ENCODE data around the gene IGFBP1.
A peak's percentile ranks its signal among the peaks of the same experiment; 100 is the strongest.

IGFBP1 gene

GRCh38 chr7:45910855-45911254, 22.6 kb downstream of the IGFBP1 start:
- no peak for DNase-seq

- no peak for DNase-seq
These were observed 23.0 kb downstream of the IGFBP1 start for GRCh38 chr7:45911311-45911710.

GRCh38 chr7:45912972-45913371, 24.7 kb downstream of the IGFBP1 start:
- DNase-seq, result no peak

- no peak for DNase-seq
These were observed 26.6 kb downstream of the IGFBP1 start for GRCh38 chr7:45914911-45915310.

DNA sequence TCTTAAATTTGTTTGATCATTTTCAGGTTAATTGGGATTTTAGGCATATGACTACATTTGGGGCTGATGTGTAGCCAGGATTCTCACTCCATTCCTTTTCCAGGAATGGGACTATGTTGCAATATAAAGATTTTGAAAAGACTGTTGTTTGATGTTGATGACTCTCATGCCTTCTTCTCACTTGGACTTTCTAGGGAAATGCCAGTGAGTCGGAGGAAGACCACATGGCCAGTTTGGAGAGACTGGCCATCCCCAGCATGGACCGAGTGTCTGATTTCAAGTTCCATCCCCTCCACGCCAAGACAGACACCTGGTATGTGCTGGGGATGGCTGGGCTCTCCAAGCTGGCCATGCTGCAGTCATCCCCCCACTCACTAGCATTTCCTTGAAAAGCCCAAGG, 27.3 kb downstream of the IGFBP1 start:
- DNase-seq, result no peak

GRCh38 chr7:45917064-45917463, 28.8 kb downstream of the IGFBP1 start:
- no peak for DNase-seq

DNA sequence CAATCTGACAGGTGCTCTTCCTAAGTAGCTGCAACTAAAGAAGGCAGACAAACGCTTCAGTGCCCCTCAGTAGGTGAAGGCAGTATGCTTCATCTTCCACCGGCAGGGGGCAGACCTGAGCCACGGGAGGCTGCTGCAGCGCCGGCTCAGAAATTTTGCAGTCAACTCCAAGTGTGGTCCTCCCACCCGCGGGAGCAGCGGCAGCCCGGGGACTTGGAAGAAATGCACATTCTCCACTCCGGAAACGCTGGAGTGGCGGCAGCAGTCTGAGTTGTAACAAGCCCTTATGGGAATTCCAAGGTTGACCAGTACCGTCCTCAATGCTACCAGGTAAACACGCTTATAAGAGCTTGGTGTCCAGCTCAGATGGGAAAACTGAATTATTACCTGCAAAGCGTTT, 29.4 kb downstream of the IGFBP1 start:
- DNase-seq, result peak; percentile 35

DNA sequence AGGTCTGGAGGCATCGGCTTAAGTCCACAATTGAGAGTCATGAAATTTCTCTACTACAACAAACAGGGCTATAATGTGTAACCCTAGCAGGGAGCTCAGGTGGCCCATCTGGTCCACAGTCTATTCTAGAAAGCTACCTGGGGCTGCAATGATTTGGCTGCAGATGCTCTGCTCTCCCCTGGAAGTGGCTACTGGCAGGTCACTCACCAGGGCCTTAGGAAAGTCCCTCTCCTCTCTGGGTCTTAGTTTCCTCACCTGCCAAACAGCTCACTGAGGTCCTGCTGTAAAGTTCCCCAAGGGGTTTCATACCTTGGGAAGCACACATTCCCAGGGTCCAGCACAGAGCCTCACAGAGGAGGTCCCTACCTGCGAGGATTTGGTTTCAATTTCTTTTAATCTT, 30.3 kb downstream of the IGFBP1 start:
- no peak for DNase-seq

DNA sequence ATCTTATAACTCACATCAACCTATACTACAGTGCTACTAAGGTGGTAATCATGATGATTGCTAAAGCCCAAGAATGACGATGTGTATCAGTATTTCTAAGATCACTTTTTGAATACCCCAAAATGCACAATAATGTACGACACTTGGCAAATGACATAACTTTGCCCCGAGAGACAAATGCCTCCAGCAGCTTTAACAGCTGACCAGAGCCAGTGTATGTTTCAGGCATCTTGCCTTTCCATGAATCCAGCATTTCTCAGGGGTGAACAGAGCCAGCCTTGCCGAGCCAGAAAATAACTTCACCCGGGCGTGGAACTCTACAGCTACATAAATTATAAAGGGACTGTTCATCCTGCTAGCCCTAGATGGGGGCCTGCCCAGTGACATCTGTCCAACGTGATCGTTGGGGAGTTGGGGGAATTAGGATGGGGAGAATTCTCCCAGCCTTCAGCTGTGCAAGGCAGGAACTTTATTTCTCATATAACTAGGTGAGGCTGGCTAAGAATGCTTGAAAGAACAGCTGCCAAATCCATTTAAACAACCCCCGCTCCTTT, 31.0 kb downstream of the IGFBP1 start:
- no peak for DNase-seq

DNA sequence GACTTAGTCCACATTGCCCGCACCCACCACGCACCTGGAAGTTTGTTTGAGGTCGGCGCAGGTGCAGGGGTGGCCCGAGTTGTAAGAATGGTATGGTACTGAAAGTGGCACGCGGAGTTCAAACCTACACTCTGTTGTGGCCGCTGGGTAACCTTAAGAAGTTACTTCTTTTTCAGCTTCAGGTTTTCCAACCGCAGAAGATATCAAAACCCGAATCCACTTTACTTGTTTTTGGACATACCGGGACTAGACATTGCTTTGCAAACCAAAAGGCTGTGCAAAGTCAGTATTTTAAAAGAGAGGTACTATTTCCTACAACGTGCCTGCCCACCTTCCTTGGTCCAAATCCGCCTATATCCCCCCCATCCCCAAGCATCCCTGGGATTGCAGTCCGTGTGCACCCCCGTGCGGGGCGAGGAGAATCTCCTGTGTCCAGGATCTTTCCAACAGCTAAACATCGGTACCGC, 31.7 kb downstream of the IGFBP1 start:
- DNase-seq, result no peak

- DNase-seq, result no peak
These were observed 32.5 kb downstream of the IGFBP1 start, which contains the start of gene IGFBP3 for GRCh38 chr7:45920502-45921380. Gene IGFBP3, minus strand, starts transcription at chr7:45921272. Its CDS starts 132 bp downstream, at chr7:45921140.

DNA sequence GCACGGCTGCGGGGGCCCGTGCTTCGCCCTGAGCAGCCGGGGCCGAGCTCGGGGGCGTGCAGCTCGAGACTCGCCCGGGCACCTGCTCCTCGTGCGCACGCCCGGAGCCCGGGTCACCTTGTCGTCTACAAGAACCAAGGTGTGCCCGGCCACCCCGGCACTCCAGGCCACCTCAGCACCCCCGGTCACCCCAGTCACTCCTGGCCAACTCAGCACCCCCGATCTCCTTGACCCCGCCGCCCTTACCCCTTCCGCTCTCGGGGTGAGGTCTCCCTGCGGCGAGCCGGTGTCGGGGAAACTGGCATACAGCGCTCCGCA, 33.1 kb downstream of the IGFBP1 start:
- DNase-seq, result no peak

GRCh38 chr7:45921699-45922519, 33.6 kb downstream of the IGFBP1 start:
- no peak for DNase-seq

GRCh38 chr7:45922810-45923209, 34.5 kb downstream of the IGFBP1 start:
- no peak for DNase-seq

GRCh38 chr7:45923290-45923689, 35.0 kb downstream of the IGFBP1 start:
- DNase-seq, result peak; percentile 46

GRCh38 chr7:45923818-45924217, 35.5 kb downstream of the IGFBP1 start:
- DNase-seq, result no peak

- DNase-seq, result no peak
These were observed 36.0 kb downstream of the IGFBP1 start for GRCh38 chr7:45924283-45924682.

DNA sequence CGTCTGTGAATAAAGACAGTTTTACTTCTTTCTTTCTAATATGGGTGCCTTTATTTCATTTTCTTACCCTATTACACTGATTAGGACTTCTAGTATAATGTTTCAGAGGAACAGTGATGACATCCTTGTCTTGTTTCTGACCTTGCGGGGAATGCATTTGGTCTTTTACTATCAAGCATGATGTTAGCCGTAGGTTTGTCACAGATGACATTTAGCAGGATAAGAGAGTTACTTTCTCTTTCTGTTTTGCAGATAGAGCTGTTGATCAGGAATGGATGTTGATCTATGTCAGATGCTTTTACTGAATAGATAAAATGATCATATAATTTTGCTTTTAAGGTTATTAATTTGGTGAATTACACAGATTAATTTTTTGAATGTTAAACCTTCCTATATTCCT, 39.4 kb downstream of the IGFBP1 start:
- no peak for DNase-seq

DNA sequence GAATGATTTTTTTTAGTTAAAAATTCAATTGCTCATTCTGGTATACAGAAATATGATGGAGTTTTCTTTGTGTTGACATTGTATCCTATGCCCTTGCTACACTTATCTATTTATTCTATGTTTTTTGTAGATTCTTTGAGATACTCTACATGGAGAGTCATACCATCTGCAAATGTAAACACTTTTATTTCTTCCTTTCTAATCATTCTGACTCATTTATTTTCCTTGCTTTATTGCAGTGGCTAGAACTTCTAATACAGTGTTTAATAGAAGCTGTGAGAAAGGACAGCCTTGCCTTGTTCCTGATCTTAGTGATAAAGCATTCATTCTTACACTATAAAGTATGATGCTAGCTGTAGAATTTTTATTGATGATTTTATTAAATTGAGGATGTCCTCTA, 42.7 kb downstream of the IGFBP1 start:
- no peak for DNase-seq

- no peak for DNase-seq
These were observed 49.0 kb downstream of the IGFBP1 start for GRCh38 chr7:45937301-45937700.

GRCh38 chr7:45937862-45938261, 49.6 kb downstream of the IGFBP1 start:
- no peak for DNase-seq

DNA sequence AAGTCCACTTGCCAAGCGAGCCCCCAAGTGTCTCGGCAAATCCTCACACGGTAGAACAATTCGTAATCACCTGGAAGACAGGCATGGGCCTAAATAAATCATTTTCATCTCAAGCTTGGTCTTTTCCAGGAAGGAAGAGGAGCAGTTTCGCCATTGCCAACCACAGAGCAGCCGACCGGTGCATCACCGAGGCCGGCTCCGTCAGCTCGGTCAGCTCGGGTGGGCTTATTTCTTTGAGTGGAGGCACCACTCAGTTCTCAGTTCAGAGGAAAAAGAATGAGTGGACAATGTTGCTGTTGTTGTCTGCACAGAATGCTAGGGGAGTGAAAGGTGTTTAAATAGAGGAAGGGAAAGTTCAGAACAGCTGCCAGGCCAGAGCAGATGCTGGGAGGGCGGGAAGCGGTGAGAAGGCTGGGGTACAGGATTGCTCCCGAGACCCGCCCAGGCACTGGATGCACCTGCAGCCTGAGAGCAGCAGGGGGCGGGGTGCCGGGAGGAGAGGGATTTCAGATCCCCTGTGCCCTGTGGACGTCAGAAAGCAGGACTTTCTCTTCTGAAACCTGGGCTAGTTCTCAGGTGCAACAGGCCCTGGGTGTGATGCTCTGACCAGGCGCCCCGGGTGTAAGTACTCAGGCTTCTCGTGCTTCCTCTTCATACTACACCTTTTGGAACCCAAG, 50.5 kb downstream of the IGFBP1 start:
- DNase-seq, result no peak

DNA sequence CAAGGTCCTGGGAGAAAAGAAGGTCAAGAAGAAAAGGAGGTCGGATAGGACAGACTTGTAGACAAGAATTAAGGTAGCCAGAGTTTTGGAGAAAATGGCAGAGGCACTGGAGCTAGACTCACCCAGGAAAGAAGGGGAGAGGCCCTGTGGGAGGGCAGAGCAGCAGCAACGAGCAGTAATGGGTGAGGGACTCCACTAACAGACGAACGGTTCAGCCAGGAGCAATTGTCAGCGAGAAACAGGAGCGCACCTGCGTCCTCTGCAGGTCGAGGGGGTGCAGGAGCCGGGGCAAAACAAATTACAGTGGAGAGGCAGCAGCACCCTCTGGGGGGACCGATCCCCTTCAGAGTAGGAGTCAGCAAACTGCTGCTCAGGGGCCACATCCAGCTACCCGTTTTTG, 51.3 kb downstream of the IGFBP1 start:
- DNase-seq, result no peak
